ENCODE measurements around the gene SOX6.

Gene SOX6

DNA sequence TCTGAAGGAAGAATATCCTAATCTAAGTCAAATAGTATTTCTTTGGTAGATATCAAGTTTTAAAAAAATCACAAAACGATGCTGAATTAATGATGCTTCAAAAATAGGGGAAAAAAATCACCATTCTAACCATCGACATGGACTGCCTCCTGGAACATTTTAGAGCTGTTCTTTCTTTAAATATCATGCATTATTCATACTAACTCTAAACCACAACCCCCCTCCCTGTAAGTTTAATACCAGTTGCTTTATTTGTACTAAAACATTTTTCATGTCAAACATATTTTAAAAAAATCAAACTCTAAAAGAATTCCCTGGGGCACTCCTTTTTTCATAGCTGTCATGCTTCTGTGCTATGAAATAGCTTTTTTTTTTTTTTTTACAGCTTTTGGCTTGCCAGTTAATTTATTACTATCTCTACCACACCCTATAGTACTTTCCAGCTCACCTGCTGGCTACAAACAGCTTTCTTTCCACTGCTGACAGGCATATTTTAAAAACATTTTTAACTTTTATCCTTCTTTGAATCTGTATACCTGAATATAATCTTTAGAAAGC, 256.9 kb downstream of the SOX6 start:
- Histone ChIP-seq H3K9ac (ENCODE audit: low read depth, low read length) (no peak overlapping the region), H3K9me3 (ENCODE audit: control insufficient read depth, insufficient read depth, low read length) (no peaks in the 10 kb centered on the region), H3K4me1 (ENCODE audit: insufficient read depth, low read length) (no peaks in the 10 kb centered on the region), H3K36me3 (ENCODE audit: insufficient read depth, low read length) (no peaks in the 10 kb centered on the region)

DNA sequence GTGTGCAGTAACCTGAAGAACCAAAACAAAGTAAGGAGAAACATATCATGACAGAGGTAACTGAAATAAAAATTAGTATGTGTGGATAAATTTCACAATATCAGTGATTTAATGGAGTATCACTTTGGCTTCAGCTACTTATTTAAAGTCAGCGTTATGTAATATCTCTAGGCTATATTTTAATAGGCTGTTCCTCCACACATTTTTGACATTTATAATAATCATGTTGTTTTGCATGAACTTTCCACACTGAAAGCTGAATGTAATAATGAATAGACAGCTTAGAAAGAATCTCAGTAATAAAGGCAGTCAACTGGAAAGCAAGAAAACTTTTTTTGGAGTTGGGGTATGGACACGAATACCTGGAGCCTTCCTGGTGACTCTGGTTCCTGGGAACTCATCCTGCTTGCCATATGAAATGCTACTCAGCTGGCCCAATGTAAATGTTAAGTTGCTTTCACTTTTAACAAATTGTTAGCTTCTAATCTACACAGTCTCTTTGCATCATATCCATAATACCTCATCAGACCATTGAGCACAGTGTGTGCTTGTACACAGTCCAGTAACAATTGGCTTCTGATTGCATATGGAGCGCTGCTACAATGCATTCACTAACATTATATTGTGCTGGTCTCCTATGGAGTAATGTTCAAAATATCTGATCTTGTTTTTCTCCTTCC, 257.7 kb downstream of the SOX6 start:
- Histone ChIP-seq H3K9ac (ENCODE audit: low read depth, low read length) (no peak overlapping the region), H3K4me1 (ENCODE audit: insufficient read depth, low read length) (no peaks in the 10 kb centered on the region), H3K9me3 (ENCODE audit: control insufficient read depth, insufficient read depth, low read length) (no peaks in the 10 kb centered on the region), H3K36me3 (ENCODE audit: insufficient read depth, low read length) (no peaks in the 10 kb centered on the region)

- no peaks in the 10 kb centered on the region for H3K4me1 ChIP-seq (ENCODE audit: insufficient read depth, low read length)
- H3K9ac ChIP-seq (ENCODE audit: low read depth, low read length): no peak overlapping the region
- H3K36me3 ChIP-seq (ENCODE audit: insufficient read depth, low read length): no peaks in the 10 kb centered on the region
- H3K9me3 ChIP-seq (ENCODE audit: control insufficient read depth, insufficient read depth, low read length): no peaks in the 10 kb centered on the region
These were observed 258.8 kb downstream of the SOX6 start for GRCh38 chr11:16097543-16097942.

- Histone ChIP-seq H3K9me3 (ENCODE audit: control insufficient read depth, insufficient read depth, low read length) (no peaks in the 10 kb centered on the region), H3K9ac (ENCODE audit: low read depth, low read length) (no peak overlapping the region), H3K4me1 (ENCODE audit: insufficient read depth, low read length) (no peaks in the 10 kb centered on the region), H3K36me3 (ENCODE audit: insufficient read depth, low read length) (no peaks in the 10 kb centered on the region)
These were observed 260.0 kb downstream of the SOX6 start for GRCh38 chr11:16096336-16096735.

- H3K4me1 ChIP-seq (ENCODE audit: insufficient read depth, low read length): no peaks in the 10 kb centered on the region
- H3K9me3 ChIP-seq (ENCODE audit: control insufficient read depth, insufficient read depth, low read length): no peaks in the 10 kb centered on the region
- H3K9ac ChIP-seq (ENCODE audit: low read depth, low read length): no peak overlapping the region
- no peaks in the 10 kb centered on the region for H3K36me3 ChIP-seq (ENCODE audit: insufficient read depth, low read length)
These were observed 260.6 kb downstream of the SOX6 start for GRCh38 chr11:16095756-16096155.

GRCh38 chr11:16093889-16094653, 262.3 kb downstream of the SOX6 start:
- no peaks in the 10 kb centered on the region for H3K9me3 ChIP-seq (ENCODE audit: control insufficient read depth, insufficient read depth, low read length)
- H3K36me3 ChIP-seq (ENCODE audit: insufficient read depth, low read length): no peaks in the 10 kb centered on the region
- no peak overlapping the region for H3K9ac ChIP-seq (ENCODE audit: low read depth, low read length)
- H3K4me1 ChIP-seq (ENCODE audit: insufficient read depth, low read length): no peaks in the 10 kb centered on the region

DNA sequence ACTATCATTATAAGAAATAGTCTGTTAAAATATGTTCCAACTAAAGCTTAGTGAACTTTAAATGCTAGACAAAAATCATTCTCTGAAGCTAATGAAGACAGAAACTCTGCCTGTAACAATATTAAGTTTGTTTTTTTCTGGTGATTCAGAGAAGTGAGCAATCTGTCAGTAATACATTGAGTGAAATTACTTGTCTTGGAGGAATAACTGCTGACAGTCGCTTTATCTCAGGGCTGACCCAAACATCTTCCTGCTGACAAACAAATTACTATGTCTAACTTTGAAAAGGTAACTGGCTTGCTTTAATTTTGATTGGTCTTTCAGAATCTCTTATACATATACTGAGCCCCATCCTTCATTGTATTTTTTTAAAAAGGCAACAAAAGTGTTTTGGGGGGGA, 264.5 kb downstream of the SOX6 start:
- Histone ChIP-seq H3K9ac (ENCODE audit: low read depth, low read length) (no peak overlapping the region), H3K9me3 (ENCODE audit: control insufficient read depth, insufficient read depth, low read length) (no peaks in the 10 kb centered on the region), H3K4me1 (ENCODE audit: insufficient read depth, low read length) (no peaks in the 10 kb centered on the region)

GRCh38 chr11:16089481-16089880, 266.9 kb downstream of the SOX6 start:
- H3K36me3 ChIP-seq (ENCODE audit: insufficient read depth, low read length): no peaks in the 10 kb centered on the region
- H3K9me3 ChIP-seq (ENCODE audit: control insufficient read depth, insufficient read depth, low read length): no peaks in the 10 kb centered on the region
- H3K9ac ChIP-seq (ENCODE audit: low read depth, low read length): no peak overlapping the region
- no peaks in the 10 kb centered on the region for H3K4me1 ChIP-seq (ENCODE audit: insufficient read depth, low read length)

More for the DNA sequence above, 264.5 kb downstream of the SOX6 start:
- no peaks in the 10 kb centered on the region for H3K36me3 ChIP-seq (ENCODE audit: insufficient read depth, low read length)

DNA sequence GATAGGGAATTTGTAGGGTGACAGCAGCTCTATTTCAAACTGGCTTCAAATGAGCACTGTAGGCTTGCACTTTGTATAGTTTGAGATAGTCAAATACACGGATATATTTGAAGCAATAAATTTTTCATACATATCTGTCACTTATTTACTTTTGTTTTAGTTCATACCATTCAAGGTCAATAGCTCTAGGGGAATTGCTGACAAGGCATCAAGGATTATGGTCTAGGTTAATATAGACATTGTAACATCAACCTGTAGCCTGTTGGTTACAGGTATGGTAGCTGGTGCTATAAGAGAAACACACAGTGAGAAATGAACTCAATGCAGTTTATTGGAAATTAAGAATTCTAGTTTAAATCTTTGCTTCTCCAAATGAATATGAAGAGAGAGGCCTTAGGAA, 267.6 kb downstream of the SOX6 start:
- no peaks in the 10 kb centered on the region for H3K36me3 ChIP-seq (ENCODE audit: insufficient read depth, low read length)
- no peaks in the 10 kb centered on the region for H3K9me3 ChIP-seq (ENCODE audit: control insufficient read depth, insufficient read depth, low read length)
- H3K9ac ChIP-seq (ENCODE audit: low read depth, low read length): no peak overlapping the region
- no peaks in the 10 kb centered on the region for H3K4me1 ChIP-seq (ENCODE audit: insufficient read depth, low read length)

- H3K4me1 ChIP-seq (ENCODE audit: insufficient read depth, low read length): no peaks in the 10 kb centered on the region
- no peaks in the 10 kb centered on the region for H3K36me3 ChIP-seq (ENCODE audit: insufficient read depth, low read length)
- H3K9me3 ChIP-seq (ENCODE audit: control insufficient read depth, insufficient read depth, low read length): no peaks in the 10 kb centered on the region
- H3K9ac ChIP-seq (ENCODE audit: low read depth, low read length): no peak overlapping the region
These were observed 268.5 kb downstream of the SOX6 start for GRCh38 chr11:16087886-16088285.

DNA sequence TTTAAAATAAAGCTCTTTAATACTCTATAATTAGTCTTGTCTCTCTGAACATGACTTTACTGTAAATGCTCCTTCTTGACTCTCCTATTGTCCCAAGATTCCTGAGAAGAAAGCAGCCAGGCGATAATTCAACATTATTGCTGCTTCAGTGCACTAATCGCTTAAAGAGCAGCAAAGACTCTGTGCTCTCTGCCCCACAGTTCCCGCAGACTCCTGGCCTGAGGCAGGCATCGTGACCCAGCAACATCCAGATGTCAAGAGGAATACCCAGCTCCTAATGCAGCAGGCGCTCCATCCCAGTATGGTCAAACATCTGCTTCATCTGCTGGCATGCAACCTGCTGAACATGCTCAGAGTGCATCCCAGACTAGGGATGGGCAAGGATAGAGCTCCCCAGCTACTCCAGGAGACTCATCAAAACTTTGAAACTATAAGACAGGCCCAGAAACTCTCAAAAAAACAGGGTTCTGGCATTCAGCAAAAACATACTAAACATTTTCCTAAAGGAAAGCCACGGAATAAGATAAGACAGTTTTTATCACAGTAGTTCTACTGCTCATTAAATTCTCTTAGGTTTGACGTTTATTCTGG, 270.0 kb downstream of the SOX6 start:
- no peaks in the 10 kb centered on the region for H3K4me1 ChIP-seq (ENCODE audit: insufficient read depth, low read length)
- no peaks in the 10 kb centered on the region for H3K9me3 ChIP-seq (ENCODE audit: control insufficient read depth, insufficient read depth, low read length)
- no peaks in the 10 kb centered on the region for H3K36me3 ChIP-seq (ENCODE audit: insufficient read depth, low read length)
- no peak overlapping the region for H3K9ac ChIP-seq (ENCODE audit: low read depth, low read length)

DNA sequence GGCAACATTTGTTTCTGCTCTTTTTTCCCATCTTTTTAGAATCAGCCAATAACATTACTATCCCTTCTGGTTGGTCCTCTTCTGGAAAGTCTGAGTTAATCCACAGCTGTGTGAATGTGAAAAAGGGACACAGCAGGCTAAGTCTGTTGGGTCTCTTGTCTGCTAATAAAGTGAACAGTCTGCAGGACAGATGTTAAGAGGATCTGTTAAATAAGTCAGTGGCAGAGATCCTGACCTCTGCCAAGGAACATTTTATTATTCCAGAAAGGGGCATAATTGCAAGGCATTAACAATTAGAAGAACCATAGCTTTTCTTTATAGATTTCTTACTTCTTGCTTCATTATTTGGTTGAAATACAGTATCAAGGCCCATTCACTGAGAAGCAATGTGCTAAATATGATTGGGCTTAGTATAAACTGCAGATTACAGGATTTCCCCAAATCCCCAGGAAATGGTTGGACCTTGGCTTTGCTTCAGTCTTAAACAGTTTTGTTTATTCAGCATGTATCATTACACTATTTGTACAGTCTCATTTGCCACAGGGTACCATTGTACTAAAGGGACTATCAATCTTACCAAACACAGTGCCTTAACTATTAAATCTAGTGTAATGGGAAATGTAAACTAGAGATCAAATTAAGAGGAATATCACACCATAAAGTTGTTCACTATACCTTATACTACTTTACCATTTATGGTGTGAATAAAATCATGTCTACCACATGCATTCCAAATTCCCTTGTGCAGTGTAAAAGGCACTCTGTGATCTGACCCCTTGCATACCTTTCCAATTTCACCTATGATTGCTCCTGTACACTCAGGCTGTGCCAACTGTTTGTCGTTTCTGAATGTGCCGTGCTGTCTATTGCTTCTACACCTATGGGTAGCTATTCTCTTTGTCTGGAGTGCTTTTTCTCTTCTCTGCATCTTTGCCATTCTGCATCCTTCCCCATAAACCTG, 274.0 kb downstream of the SOX6 start:
- Histone ChIP-seq H3K36me3 (ENCODE audit: insufficient read depth, low read length) (no peaks in the 10 kb centered on the region), H3K4me1 (ENCODE audit: insufficient read depth, low read length) (no peaks in the 10 kb centered on the region), H3K9ac (ENCODE audit: low read depth, low read length) (no peak overlapping the region), H3K9me3 (ENCODE audit: control insufficient read depth, insufficient read depth, low read length) (no peaks in the 10 kb centered on the region)

DNA sequence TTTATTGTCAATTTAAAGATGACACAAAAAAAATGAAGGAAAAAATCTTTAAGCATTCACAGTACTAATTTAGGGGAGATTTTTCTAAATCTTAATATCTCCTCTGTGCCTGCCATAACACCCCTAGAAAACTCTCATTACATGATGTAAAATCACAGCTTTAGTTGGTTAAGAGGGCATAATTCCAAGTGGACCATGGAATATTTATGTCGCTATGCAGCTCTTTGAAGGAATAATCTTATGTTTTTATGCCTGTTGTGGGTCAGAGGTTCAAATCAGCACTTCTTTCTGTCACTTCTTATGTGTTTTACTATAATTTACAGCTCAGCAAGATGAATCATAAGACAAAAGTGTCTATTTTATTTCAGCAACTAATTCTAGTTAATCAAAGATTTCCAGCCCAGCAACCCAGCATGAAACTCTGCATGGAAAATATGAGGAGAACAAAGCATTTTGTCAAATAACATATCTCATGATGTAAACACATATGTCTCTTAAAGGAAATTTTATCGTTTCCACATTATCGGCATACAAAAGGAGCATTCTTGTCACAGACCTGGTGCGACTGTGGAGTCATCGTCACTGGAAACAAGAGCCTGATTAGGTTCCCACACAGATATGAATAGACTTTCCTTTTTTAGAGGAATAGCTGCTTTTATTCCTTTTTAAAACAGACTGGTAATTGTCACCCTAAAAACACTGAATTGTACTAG, 274.8 kb downstream of the SOX6 start:
- H3K36me3 ChIP-seq (ENCODE audit: insufficient read depth, low read length): no peaks in the 10 kb centered on the region
- no peaks in the 10 kb centered on the region for H3K9me3 ChIP-seq (ENCODE audit: control insufficient read depth, insufficient read depth, low read length)
- no peaks in the 10 kb centered on the region for H3K4me1 ChIP-seq (ENCODE audit: insufficient read depth, low read length)
- no peak overlapping the region for H3K9ac ChIP-seq (ENCODE audit: low read depth, low read length)

All from ES-I3 (cell line).